ENCODE results near the gene FBXO41. TPM values are rescaled to one million over a fixed set of nuclear protein-coding genes. Genes with fewer than 3 reads are reported as not detected.

FBXO41 gene
- total RNA-seq, 1 experiment from 2014 or later, result 34.9 TPM

DNA sequence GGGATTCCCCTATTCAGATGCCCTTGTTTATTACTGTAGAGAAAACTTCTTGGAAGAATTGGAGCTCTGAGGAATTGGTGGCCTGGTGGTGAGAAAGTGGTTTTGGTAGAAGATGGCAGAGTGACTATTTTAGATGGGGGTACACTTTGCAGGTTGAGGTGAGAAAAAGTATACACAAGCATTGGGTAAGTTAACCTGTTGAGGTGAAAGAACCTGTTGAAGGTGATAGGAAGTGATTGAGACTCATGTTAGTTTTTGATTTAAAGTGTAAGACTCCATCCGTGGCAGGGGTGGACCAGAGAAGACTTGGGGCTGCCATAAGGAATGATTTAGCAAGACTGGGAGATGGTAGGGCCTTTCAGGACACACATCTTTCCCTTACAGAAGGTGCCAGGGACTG is 47.1 kb downstream of the FBXO41 start:
- TF ChIP-seq POLR2AphosphoS5 (IDR thresholded peaks at IDR 0.05; ENCODE audit: low read depth, low read length), result no peak
- TF ChIP-seq SIN3A (IDR thresholded peaks at IDR 0.05; ENCODE audit: low read depth), result no peak
- TF ChIP-seq SP1 (IDR thresholded peaks at IDR 0.05; ENCODE audit: low read depth), result no peak
- no peak for TF ChIP-seq ZNF274 (IDR thresholded peaks at IDR 0.05; ENCODE audit: low read depth, low read length)
- no peak for TF ChIP-seq EZH2phosphoT487 (IDR thresholded peaks at IDR 0.05; ENCODE audit: borderline replicate concordance)
- no peak for TF ChIP-seq MAX (IDR thresholded peaks at IDR 0.05)
- TF ChIP-seq ZFX (IDR thresholded peaks at IDR 0.05), result no peak
- TF ChIP-seq SRF (IDR thresholded peaks at IDR 0.05; ENCODE audit: low read depth), result no peak
- TF ChIP-seq RAD21 (IDR thresholded peaks at IDR 0.05; ENCODE audit: low read depth), result no peak
- POLR2A ChIA-PET, result interaction anchor here (1.0 kb wide), 1 partner anchor 26 kb away, joined by 3 read pairs; no protein-coding TSS in a partner anchor
- H3K27ac ChIP-seq (ENCODE audit: low read depth, low read length), result no peak overlapping the region
- peaks cover 10 to 27% of the 10 kb centered on the region in 2 experiments; a peak in 3 of 4 replicates for H3K4me1 ChIP-seq (ENCODE audit: control insufficient read depth in 1 of 2, insufficient read depth in 2 of 2, low read length in 2 of 2)
- H3K9ac ChIP-seq (ENCODE audit: low read length), result no peak overlapping the region
- ATAC-seq (no peak), DNase-seq (ENCODE audit: low read depth, low spot score) (no peak)
- no TSS peak for BruUV-seq (replicated peaks)
- H3K9me3 ChIP-seq (ENCODE audit: control insufficient read depth in 1 of 2, insufficient read depth in 1 of 2, low read depth in 1 of 2, low read length in 2 of 2), result no peaks in the 10 kb centered on the region
- H3K27me3 ChIP-seq (ENCODE audit: insufficient read depth, low read length), result no peaks in the 10 kb centered on the region
- H3K4me2 ChIP-seq (ENCODE audit: low read length), result peak overlapping the region; percentile 4; the same call in 1 of the 2 replicates
- no peak overlapping the region for H2AFZ ChIP-seq (ENCODE audit: low read depth, low read length, poor library complexity, severe bottlenecking)
- CTCF ChIA-PET, result no interaction called here
- RAD21 ChIA-PET (ENCODE audit: low non-redundant PET in 1 of 2, low total read pairs in 2 of 2, uncharacterized antibody in 2 of 2, unreplicated experiment in 2 of 2), result no interaction called here
- H3K36me3 ChIP-seq (ENCODE audit: control insufficient read depth in 1 of 2, insufficient read depth in 2 of 2, low read length in 2 of 2), result peaks cover 37 to 43% of the 10 kb centered on the region in 2 experiments
- H3K4me3 ChIP-seq (replicated peaks in 1 of 2; ENCODE audit: low read depth in 1 of 2, low read length in 2 of 2), result no peak overlapping the region
- peaks cover 26% of the 10 kb centered on the region; the same call in 1 of the 2 replicates for H4K20me1 ChIP-seq (ENCODE audit: insufficient read depth)
- H3K9me2 ChIP-seq (ENCODE audit: insufficient read depth), result no peaks in the 10 kb centered on the region
- peaks cover 83% of the 10 kb centered on the region for H3K79me2 ChIP-seq (ENCODE audit: insufficient read depth, low read length)
- intact Hi-C loops (cut with micrococcal nuclease), result loop anchor here (10.0 kb wide), 1 partner anchor 1218 kb away; the partner anchor contains the start of genes INO80B and WBP1

- DNase-seq (ENCODE audit: low read depth, low spot score), result no peak
- Histone ChIP-seq H3K4me3 (replicated peaks in 1 of 2; ENCODE audit: low read depth in 1 of 2, low read length in 2 of 2) (peak overlapping the region; percentile 90 to 93), H3K27me3 (ENCODE audit: insufficient read depth, low read length) (no peaks in the 10 kb centered on the region), H3K27ac (ENCODE audit: low read depth, low read length) (peak overlapping the region; percentile 88), H3K79me2 (ENCODE audit: insufficient read depth, low read length) (peaks cover 66% of the 10 kb centered on the region), H3K9ac (ENCODE audit: low read length) (peak overlapping the region; percentile 95), H3K4me1 (ENCODE audit: control insufficient read depth in 1 of 2, insufficient read depth in 2 of 2, low read length in 2 of 2) (peaks cover 10 to 27% of the 10 kb centered on the region in 2 experiments; a peak in 3 of 4 replicates), H3K9me2 (ENCODE audit: insufficient read depth) (no peaks in the 10 kb centered on the region), H3K9me3 (ENCODE audit: control insufficient read depth in 1 of 2, insufficient read depth in 1 of 2, low read depth in 1 of 2, low read length in 2 of 2) (no peaks in the 10 kb centered on the region), H3K36me3 (ENCODE audit: control insufficient read depth in 1 of 2, insufficient read depth in 2 of 2, low read length in 2 of 2) (peaks cover 26 to 39% of the 10 kb centered on the region in 2 experiments), H3K4me2 (ENCODE audit: low read length) (peak overlapping the region; percentile 87), H2AFZ (ENCODE audit: low read depth, low read length, poor library complexity, severe bottlenecking) (no peak overlapping the region), H4K20me1 (ENCODE audit: insufficient read depth) (peaks cover 26% of the 10 kb centered on the region; the same call in 1 of the 2 replicates)
- CTCF ChIA-PET, result no interaction called here
- no TSS peak for BruUV-seq (replicated peaks)
- POLR2A ChIA-PET, result no interaction called here
- no peak for ATAC-seq
- RAD21 ChIA-PET (ENCODE audit: low non-redundant PET in 1 of 2, low total read pairs in 2 of 2, uncharacterized antibody in 2 of 2, unreplicated experiment in 2 of 2), result no interaction called here
- intact Hi-C loops (cut with micrococcal nuclease), result loop anchor here (10.0 kb wide), 1 partner anchor 1219 kb away; the partner anchor contains the start of genes INO80B and WBP1
- TF ChIP-seq, protein P1, sequence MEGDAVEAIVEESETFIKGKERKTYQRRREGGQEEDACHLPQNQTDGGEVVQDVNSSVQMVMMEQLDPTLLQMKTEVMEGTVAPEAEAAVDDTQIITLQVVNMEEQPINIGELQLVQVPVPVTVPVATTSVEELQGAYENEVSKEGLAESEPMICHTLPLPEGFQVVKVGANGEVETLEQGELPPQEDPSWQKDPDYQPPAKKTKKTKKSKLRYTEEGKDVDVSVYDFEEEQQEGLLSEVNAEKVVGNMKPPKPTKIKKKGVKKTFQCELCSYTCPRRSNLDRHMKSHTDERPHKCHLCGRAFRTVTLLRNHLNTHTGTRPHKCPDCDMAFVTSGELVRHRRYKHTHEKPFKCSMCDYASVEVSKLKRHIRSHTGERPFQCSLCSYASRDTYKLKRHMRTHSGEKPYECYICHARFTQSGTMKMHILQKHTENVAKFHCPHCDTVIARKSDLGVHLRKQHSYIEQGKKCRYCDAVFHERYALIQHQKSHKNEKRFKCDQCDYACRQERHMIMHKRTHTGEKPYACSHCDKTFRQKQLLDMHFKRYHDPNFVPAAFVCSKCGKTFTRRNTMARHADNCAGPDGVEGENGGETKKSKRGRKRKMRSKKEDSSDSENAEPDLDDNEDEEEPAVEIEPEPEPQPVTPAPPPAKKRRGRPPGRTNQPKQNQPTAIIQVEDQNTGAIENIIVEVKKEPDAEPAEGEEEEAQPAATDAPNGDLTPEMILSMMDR (IDR thresholded peaks at IDR 0.05 in 2 of 3, conservative IDR thresholded peaks at IDR 0.05 in 1 of 3; ENCODE audit: borderline replicate concordance in 1 of 3, insufficient read depth in 1 of 3, low read depth in 2 of 3, low read length in 2 of 3), result no peak
- TF ChIP-seq POLR2A (IDR thresholded peaks at IDR 0.05; ENCODE audit: borderline replicate concordance, extremely low read depth, insufficient read depth, insufficient read length) (no peak), JUND (IDR thresholded peaks at IDR 0.05) (no peak), REST (IDR thresholded peaks at IDR 0.05; ENCODE audit: low read depth) (no peak), YY1 (IDR thresholded peaks at IDR 0.05; ENCODE audit: extremely low read depth, insufficient replicate concordance, low read depth, low read length) (no peak), EZH2 (IDR thresholded peaks at IDR 0.05) (no peak), SIN3A (IDR thresholded peaks at IDR 0.05; ENCODE audit: low read depth) (no peak)
These were observed 48.8 kb downstream of the FBXO41 start for GRCh38 chr2:73235315-73236028.
